Neural progenitor cell (in vitro differentiated cells): Measurements from ENCODE around the gene AMBRA1.
A peak's percentile ranks its signal among the peaks of the same experiment; 100 is the strongest.

ENCODE experiments used
- EZH2 ChIP-seq: fragments of 200-600 bp; sonication (generic); IDR thresholded peaks from 2 replicates; pipeline ENCODE4 v1.6.1; 2017; ENCODE audit warnings: antibody characterized with exemption, mild to moderate bottlenecking, moderate library complexity
- TF ChIP-seq, protein P1 (sequence below): fragments of 200-600 bp; sonication (generic); IDR thresholded peaks from 2 replicates; pipeline ENCODE4 v1.5.1; 2017; ENCODE audit warnings: antibody characterized with exemption, mild to moderate bottlenecking

DNA sequence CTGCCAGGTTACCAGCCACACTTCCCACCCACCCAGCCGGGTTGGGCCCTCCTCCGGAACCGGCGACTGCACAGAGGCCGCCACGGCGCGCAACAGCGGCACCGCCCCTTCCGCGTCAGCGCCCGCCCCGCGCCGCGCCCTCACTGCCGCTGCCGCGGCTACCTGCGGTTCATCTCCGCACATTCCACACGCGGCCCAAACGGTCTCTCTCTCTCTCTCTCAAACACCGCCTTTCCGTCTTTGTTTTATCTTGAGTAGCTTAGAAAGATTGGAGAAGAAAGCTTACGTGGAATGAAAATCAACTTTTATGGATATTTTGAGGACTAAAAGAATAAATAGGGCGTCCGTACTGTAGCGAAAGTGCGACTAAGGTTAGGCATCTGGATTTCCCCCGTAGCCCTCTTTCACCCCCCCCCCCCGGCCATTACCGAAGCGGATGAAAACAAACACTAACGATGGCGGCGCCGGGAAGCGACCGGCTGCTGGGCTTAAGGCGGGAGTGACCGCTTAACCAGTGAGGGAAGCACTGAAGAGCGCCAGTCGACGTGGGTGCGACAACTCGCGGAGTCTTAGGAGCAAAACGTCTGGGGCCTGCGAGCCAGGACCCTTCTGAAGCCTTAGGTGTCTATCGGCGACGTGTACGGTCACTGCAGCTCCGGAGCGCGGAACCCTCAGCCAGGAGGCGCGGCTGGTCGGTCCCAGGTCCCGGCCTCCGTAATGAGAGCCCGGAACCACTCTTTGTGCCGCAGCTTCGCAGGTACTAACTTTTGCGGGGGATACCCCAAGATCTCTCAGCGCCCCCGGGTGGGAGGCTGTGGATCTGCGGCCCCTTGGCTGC is 23.5 kb upstream of the AMBRA1 start, which contains the start of the genes ATG13 and HARBI1:
- peak; percentile 44 for TF ChIP-seq EZH2
- TF ChIP-seq, protein P1, sequence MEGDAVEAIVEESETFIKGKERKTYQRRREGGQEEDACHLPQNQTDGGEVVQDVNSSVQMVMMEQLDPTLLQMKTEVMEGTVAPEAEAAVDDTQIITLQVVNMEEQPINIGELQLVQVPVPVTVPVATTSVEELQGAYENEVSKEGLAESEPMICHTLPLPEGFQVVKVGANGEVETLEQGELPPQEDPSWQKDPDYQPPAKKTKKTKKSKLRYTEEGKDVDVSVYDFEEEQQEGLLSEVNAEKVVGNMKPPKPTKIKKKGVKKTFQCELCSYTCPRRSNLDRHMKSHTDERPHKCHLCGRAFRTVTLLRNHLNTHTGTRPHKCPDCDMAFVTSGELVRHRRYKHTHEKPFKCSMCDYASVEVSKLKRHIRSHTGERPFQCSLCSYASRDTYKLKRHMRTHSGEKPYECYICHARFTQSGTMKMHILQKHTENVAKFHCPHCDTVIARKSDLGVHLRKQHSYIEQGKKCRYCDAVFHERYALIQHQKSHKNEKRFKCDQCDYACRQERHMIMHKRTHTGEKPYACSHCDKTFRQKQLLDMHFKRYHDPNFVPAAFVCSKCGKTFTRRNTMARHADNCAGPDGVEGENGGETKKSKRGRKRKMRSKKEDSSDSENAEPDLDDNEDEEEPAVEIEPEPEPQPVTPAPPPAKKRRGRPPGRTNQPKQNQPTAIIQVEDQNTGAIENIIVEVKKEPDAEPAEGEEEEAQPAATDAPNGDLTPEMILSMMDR: peak; percentile 76
